ENCODE measurements around the gene IL18RAP. TPM values are rescaled to one million over a fixed set of nuclear protein-coding genes. Genes with fewer than 3 reads are reported as not detected.

IL18RAP gene
- total RNA-seq, 1 donor from 2014 or later: not detected

GRCh38 chr2:102451968-102452367 lies 29.0 kb downstream of the IL18RAP start:
- no peaks in the 10 kb centered on the region for H4K20me1 ChIP-seq (ENCODE audit: low read depth)
- no peak overlapping the region for H3K27ac ChIP-seq
- no peaks in the 10 kb centered on the region for H3F3A ChIP-seq (ENCODE audit: low read depth)
- H3K27me3 ChIP-seq: no peaks in the 10 kb centered on the region
- no peaks in the 10 kb centered on the region for H3K4me1 ChIP-seq
- H3K79me2 ChIP-seq (ENCODE audit: low read depth): no peaks in the 10 kb centered on the region
- H3K4me3 ChIP-seq: no peak overlapping the region
- H3K36me3 Mint-ChIP-seq: no peaks in the 10 kb centered on the region
- no peak overlapping the region for H3K4me2 ChIP-seq
- H3K4me1 Mint-ChIP-seq: no peaks in the 10 kb centered on the region
- no peak overlapping the region for H3K4me3 Mint-ChIP-seq
- no peaks in the 10 kb centered on the region for H3K9me3 Mint-ChIP-seq
- H3K9me3 ChIP-seq (ENCODE audit: low read depth): no peaks in the 10 kb centered on the region
- TF ChIP-seq EZH2 (IDR thresholded peaks at IDR 0.05) (no peak), EZH2phosphoT487 (IDR thresholded peaks at IDR 0.05) (no peak)
- TF ChIP-seq, protein P1, sequence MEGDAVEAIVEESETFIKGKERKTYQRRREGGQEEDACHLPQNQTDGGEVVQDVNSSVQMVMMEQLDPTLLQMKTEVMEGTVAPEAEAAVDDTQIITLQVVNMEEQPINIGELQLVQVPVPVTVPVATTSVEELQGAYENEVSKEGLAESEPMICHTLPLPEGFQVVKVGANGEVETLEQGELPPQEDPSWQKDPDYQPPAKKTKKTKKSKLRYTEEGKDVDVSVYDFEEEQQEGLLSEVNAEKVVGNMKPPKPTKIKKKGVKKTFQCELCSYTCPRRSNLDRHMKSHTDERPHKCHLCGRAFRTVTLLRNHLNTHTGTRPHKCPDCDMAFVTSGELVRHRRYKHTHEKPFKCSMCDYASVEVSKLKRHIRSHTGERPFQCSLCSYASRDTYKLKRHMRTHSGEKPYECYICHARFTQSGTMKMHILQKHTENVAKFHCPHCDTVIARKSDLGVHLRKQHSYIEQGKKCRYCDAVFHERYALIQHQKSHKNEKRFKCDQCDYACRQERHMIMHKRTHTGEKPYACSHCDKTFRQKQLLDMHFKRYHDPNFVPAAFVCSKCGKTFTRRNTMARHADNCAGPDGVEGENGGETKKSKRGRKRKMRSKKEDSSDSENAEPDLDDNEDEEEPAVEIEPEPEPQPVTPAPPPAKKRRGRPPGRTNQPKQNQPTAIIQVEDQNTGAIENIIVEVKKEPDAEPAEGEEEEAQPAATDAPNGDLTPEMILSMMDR (IDR thresholded peaks at IDR 0.05): peak; percentile 32
- H3K9ac ChIP-seq: no peak overlapping the region
- DNase-seq (ENCODE audit: low spot score): peak; percentile 35
- H2AFZ ChIP-seq (replicated peaks): no peak overlapping the region
- no peaks in the 10 kb centered on the region for H3K36me3 ChIP-seq
- no peak overlapping the region for H3K27ac Mint-ChIP-seq
- peaks cover 2% of the 10 kb centered on the region for H3K27me3 Mint-ChIP-seq (ENCODE audit: insufficient read depth, low read depth)

DNA sequence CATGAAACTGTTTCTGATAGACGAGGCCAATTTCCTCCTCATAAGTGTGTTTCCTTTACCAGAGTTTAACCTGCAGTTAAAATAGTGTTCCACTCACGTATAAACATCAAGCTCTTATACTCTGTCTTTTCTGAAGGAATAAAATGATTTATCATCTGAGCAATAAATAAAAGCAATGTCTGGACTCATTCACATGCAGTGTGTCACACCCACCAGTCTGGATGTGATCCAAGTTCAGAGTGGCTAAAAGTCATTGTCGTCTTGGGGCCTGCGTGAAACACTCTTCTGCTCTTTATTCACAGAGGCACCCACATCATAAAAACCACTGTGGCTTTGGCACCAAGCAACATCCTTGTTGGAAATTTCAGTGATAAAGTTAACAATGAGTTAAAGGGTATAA lies 30.5 kb downstream of the IL18RAP start:
- H3K4me3 Mint-ChIP-seq: no peak overlapping the region
- DNase-seq (ENCODE audit: low spot score): no peak
- no peaks in the 10 kb centered on the region for H3K4me1 Mint-ChIP-seq
- H3K9me3 ChIP-seq (ENCODE audit: low read depth): no peaks in the 10 kb centered on the region
- no peaks in the 10 kb centered on the region for H3K27me3 ChIP-seq
- TF ChIP-seq, protein P1 (IDR thresholded peaks at IDR 0.05): no peak
- TF ChIP-seq EZH2phosphoT487 (IDR thresholded peaks at IDR 0.05) (no peak), EZH2 (IDR thresholded peaks at IDR 0.05) (no peak)
- no peaks in the 10 kb centered on the region for H4K20me1 ChIP-seq (ENCODE audit: low read depth)
- H3K9me3 Mint-ChIP-seq: no peaks in the 10 kb centered on the region
- H3K27ac Mint-ChIP-seq: no peak overlapping the region
- H3K27me3 Mint-ChIP-seq (ENCODE audit: insufficient read depth, low read depth): no peaks in the 10 kb centered on the region
- no peak overlapping the region for H3K27ac ChIP-seq
- no peaks in the 10 kb centered on the region for H3K4me1 ChIP-seq
- H3K4me2 ChIP-seq: no peak overlapping the region
- no peak overlapping the region for H3K4me3 ChIP-seq
- no peak overlapping the region for H3K9ac ChIP-seq
- no peaks in the 10 kb centered on the region for H3K79me2 ChIP-seq (ENCODE audit: low read depth)
- no peaks in the 10 kb centered on the region for H3K36me3 ChIP-seq
- no peaks in the 10 kb centered on the region for H3K36me3 Mint-ChIP-seq
- no peak overlapping the region for H2AFZ ChIP-seq (replicated peaks)
- H3F3A ChIP-seq (ENCODE audit: low read depth): no peaks in the 10 kb centered on the region

- Mint-ChIP-seq H3K27ac (no peak overlapping the region), H3K4me3 (no peak overlapping the region), H3K9me3 (no peaks in the 10 kb centered on the region), H3K27me3 (ENCODE audit: insufficient read depth, low read depth) (no peaks in the 10 kb centered on the region), H3K36me3 (no peaks in the 10 kb centered on the region), H3K4me1 (no peaks in the 10 kb centered on the region)
- no peak for DNase-seq (ENCODE audit: low spot score)
- TF ChIP-seq EZH2phosphoT487 (IDR thresholded peaks at IDR 0.05): no peak
- TF ChIP-seq EZH2 (IDR thresholded peaks at IDR 0.05): no peak
- TF ChIP-seq, protein P1 (IDR thresholded peaks at IDR 0.05): no peak
- H3K27me3 ChIP-seq: no peaks in the 10 kb centered on the region
- H3K4me1 ChIP-seq: no peaks in the 10 kb centered on the region
- H2AFZ ChIP-seq (replicated peaks): no peak overlapping the region
- H3F3A ChIP-seq (ENCODE audit: low read depth): no peaks in the 10 kb centered on the region
- no peaks in the 10 kb centered on the region for H3K79me2 ChIP-seq (ENCODE audit: low read depth)
- H3K9ac ChIP-seq: no peak overlapping the region
- H3K4me2 ChIP-seq: no peak overlapping the region
- H3K27ac ChIP-seq: no peak overlapping the region
- no peak overlapping the region for H3K4me3 ChIP-seq
- H4K20me1 ChIP-seq (ENCODE audit: low read depth): no peaks in the 10 kb centered on the region
- H3K36me3 ChIP-seq: no peaks in the 10 kb centered on the region
- H3K9me3 ChIP-seq (ENCODE audit: low read depth): no peaks in the 10 kb centered on the region
Observed at GRCh38 chr2:102455061-102455670, 32.2 kb downstream of the IL18RAP start.

Data from neural progenitor cell (in vitro differentiated cells).